ENCODE measurements around the gene NAT8L.

The NAT8L gene

GRCh38 chr4:2046031-2046961, 12.8 kb upstream of the NAT8L start:
- DNase-seq, result no peak

- DNase-seq, result no peak
Measured at GRCh38 chr4:2047031-2047660, 12.0 kb upstream of the NAT8L start.

- DNase-seq, result no peak
Measured at GRCh38 chr4:2047781-2048581, 11.1 kb upstream of the NAT8L start.

GRCh38 chr4:2048831-2049230, 10.3 kb upstream of the NAT8L start:
- no peak for DNase-seq

GRCh38 chr4:2049381-2049780, 9.7 kb upstream of the NAT8L start:
- DNase-seq, result no peak

GRCh38 chr4:2049811-2050210, 9.3 kb upstream of the NAT8L start:
- DNase-seq, result no peak

GRCh38 chr4:2051086-2051485, 8.0 kb upstream of the NAT8L start:
- no peak for DNase-seq

- DNase-seq, result no peak
Measured at GRCh38 chr4:2054217-2054616, 4.9 kb upstream of the NAT8L start.

GRCh38 chr4:2057382-2058065, 1.6 kb upstream of the NAT8L start:
- DNase-seq, result no peak

GRCh38 chr4:2058264-2059045, 672 bp upstream of the NAT8L start:
- no peak for DNase-seq

- no peak for DNase-seq
Measured at GRCh38 chr4:2059726-2060602, 837 bp downstream of the NAT8L start.

GRCh38 chr4:2060611-2061185, 1.6 kb downstream of the NAT8L start:
- DNase-seq, result no peak

GRCh38 chr4:2061186-2062131, 2.3 kb downstream of the NAT8L start:
- no peak for DNase-seq

- DNase-seq, result no peak
Measured at GRCh38 chr4:2062168-2062807, 3.2 kb downstream of the NAT8L start.

GRCh38 chr4:2062808-2063524, 3.8 kb downstream of the NAT8L start:
- no peak for DNase-seq

- DNase-seq, result no peak
Measured at GRCh38 chr4:2063557-2064275, 4.6 kb downstream of the NAT8L start.

GRCh38 chr4:2064276-2064991, 5.3 kb downstream of the NAT8L start:
- DNase-seq, result peak; percentile 9
